CD4-positive, alpha-beta T cell treated with Interleukin-12 subunit alpha and Interleukin-12 subunit beta, for 1 hour (primary cell): ENCODE data around the gene NCEH1.
"Not testable (repeated sequence)": the region's sequence is repeated elsewhere in the genome, so short reads cannot be mapped to it uniquely, and the experiment has no call there.

ENCODE experiments used
- DNase-seq: peaks from one replicate; pipeline ENCODE4 v3.0.0-alpha.2; 2020

Gene NCEH1, protein sequence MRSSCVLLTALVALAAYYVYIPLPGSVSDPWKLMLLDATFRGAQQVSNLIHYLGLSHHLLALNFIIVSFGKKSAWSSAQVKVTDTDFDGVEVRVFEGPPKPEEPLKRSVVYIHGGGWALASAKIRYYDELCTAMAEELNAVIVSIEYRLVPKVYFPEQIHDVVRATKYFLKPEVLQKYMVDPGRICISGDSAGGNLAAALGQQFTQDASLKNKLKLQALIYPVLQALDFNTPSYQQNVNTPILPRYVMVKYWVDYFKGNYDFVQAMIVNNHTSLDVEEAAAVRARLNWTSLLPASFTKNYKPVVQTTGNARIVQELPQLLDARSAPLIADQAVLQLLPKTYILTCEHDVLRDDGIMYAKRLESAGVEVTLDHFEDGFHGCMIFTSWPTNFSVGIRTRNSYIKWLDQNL

DNA sequence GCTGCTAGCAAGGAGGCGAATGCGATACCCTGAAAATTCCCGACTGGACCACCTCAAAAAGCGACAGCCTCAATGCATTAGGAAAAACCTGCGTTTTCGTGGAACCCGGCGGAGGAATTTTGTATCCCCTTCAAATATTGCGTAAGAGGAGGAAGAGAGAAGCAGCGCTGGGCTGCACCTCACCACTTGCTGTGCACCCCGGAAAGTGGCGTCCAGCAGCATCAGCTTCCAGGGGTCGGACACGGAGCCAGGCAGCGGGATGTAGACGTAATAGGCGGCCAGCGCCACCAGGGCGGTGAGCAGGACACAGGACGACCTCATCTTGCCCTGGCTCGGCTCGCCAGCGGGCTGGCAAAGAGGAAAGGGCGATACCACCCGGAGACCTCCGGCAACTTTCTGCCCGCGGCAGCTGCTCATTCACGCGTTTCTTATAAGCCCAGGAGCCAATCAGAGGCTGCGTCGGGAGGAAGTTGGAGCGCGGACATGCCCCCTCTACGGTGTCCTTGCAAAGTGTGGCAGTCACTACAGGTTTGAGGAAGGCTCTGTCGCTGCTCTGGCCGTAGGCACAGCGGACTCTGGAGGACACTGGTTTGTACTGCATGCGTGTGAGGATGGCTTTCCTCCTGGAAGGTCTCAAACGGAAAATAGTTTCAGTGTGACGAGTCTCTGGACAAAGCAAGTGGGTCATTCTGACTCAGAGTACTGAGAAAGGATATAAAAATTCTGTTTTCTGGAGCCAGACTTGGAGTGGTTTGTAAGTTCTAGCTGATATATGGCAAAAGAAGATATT lies at the start of gene NCEH1:
TSS of gene NCEH1 (minus strand) at position 404 of the 790 bp plus-strand sequence. CDS start at position 321, 83 bp downstream.
- peak; percentile 77 for DNase-seq

DNA sequence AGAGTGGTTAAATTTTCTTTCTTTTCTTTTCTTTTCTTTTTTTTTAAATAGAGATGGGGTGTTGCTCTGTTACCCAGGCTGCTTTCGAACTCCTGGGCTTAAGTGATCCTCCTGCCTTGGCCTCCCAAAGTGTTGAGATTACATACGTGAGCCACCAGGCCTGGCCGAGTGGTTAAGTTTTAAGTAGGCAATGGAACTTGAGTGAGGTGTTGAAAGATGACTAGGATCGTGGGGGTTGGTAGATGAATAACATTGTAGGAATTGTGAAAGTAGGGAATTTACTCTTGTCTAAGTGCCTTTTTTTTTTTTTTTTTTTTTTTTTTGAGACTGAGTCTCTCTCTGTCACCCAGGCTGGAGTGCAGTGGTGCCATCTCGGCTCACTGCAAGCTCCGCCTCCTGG lies 49.5 kb upstream of the NCEH1 start:
- DNase-seq = not testable (repeated sequence)

DNA sequence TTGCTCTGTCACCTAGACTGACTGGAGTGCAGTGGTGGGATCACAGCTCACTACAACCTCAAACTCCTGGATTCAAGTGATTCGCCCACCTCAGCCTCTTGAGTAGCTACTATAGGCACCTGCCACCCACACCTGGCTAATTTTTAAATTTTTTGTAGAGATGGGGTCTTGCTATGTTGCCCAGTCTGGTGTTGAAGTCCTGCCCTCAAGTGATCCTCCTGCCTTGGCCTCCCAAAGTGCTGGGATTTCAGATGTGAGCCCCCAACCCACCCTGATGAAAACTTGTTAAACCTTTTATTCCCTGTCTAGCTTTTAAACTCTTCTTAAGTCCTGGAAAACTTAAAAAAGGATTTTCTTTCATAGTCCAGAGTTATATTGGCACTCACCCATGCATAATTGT lies 42.3 kb upstream of the NCEH1 start:
- DNase-seq = no peak

DNA sequence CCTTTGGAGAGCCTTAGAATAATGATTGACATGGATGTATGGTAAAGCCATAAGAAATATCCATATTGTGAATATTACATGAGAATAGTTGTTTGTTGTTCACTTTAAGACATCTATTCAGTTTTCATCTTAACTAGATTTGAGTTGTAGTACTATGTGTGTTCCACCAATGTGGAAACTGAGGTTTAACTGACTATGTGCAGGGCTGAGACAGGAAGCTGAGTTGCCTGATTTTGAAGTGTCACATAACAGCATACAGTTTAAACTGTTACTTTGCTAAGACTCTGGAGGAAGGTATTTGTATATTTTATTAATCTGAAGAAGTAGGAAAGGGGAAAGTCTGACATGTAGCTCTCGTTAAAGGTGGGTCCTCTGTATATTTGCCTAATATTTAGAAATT lies 41.8 kb upstream of the NCEH1 start:
- DNase-seq = peak; percentile 10

DNA sequence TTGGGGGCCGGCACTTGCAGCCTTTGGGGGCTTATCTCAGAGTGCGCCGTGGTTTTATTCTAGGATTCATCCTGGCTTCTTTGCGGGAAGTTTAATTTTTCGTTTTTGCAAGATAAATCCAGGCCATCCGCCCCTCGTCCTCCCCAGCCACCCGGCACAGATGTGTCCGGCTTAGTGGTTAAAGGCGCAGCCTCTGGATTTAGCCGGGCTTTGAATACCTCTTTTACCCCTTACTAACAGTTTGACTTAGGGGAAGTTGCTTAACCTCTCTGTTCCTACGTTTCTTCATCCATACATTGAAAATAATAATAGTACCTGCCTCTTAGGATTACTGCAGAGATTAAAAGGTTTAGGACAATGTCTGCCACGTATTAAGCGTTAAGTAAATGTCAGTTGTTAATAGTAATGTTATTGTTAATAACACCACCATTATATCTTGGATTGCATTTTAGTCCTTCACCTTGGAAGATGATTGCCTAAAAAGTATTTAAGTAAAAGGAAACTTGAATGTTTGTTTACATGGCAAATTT lies 40.4 kb upstream of the NCEH1 start:
- peak; percentile 9 for DNase-seq

DNA sequence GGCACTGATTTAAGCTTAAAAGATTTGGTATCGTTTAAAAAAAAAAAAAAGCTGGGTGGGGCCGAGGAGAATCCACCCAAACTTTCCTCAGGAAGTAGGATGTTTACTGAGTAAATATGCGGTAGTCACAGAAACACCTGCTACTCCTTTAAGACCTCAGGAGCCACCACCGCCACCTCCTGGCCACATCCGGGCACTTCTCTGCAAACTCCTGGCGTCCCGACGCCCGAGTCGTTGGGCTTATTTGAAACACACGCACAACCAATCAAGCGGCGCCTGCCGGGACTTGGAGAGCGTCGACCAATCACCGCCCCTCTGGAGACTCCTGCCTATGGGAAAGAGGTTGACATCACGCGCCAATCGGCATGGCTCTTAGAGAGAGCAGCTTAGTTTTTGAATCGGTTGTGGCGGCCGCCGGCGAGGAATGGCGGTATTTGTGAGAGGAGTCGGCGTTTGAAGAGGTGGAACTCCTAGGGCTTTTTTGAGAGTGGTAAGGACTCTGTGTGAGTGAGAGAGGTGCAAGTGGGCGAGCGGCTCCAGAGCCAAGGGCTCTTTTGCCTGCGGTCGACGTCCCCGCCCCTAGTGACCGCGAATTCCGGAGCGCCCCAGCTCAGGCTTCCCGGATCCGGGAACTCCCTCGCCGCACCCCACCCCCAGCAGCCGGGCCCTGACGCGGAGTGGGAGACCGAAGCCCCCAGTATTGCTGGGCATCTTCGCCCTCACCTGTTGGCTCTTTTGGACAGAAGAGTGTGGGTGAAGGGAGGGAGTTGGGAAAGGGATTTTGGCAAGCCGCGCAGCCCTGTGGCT lies 39.7 kb upstream of the NCEH1 start, which contains the start of gene ECT2:
TSS of gene ECT2 (plus strand) at position 359 of the 807 bp plus-strand sequence. CDS start 3,805 bp downstream, outside the sequence.
- peak; percentile 98 for DNase-seq

DNA sequence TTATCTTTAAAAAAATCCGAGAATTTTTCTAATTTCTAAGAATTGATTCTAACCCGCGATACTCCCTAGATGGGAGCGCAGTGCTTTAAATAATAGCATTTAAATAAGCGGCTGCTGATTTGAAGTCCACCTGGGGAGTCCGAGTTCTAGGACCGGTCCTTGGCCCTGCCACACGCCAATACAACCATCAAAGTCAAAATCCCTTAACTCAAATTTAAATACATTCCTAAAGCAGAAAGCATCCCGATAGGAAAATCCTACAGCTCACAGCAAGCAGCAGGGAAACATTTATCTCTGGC lies 39.2 kb upstream of the NCEH1 start:
- DNase-seq = no peak

DNA sequence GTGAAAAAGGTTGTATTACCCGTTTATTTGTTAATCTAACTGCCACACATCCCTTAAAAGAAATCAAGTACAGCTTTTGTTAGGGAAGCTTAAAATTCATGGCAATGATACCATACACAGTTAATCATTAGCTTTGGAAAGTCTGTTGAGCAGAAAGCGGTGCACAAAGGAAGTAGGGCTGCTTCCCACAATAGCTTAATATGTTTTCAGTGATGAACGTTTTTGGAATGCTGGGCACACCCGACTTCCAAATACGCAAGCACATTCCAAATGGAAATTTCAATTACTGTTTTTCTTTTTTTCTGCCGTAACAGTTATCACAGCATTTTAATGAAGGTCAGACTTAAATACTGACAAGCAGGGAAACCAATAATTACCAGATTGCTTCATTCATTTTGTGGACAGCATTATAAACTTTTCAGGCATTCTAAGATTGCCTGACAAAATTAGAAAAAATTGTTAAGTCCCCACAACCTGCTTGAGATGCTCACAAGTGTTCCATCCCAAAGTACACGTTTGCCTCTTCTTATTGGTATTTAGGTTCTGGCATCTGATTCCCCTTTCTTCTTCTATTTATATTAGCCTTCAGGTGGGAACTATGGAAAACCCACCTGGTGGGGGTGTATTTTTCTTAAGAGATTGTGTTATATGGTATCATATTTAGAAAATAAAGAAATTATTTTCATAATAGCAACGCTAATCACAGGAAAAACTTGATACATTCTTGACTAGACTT lies 38.5 kb upstream of the NCEH1 start:
- DNase-seq = no peak

DNA sequence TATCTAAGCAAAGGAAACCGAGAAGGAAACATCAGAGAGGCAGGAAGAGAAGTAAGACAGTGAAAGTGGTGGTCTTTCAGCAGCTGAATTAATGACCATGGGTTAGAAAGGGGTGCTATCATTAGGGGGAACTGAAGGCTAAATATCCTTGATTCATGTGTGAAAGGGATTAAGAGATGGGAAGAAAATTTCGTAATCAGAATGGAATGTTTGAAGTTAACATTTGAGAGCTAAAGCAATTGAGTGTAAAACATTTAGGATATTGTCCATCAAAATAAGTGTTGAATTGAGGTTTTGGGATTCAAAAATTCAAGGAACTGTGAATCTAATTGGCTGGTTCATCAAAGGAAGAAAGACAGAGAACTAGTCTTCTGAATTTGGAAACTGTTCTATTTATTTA lies 35.6 kb upstream of the NCEH1 start:
- DNase-seq = no peak

DNA sequence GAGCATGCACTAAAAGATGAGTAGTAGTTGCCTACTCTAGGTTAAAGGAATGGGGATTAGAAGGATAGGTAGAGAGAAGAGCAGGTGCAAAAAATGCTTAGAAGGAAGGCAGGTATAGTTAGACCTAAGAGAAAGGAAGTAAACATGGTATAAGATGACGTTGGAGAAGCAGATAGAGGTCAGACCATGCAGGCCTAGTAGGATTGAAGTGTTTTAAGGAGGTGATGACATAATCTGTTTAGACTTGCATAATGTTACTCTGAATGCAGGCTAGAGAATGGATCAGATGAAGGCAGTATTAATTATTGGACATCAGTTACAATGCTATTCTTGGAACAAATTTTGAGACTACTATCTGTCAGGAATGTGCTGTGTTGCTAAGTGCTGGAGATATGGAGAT lies 28.6 kb upstream of the NCEH1 start:
- no peak for DNase-seq

DNA sequence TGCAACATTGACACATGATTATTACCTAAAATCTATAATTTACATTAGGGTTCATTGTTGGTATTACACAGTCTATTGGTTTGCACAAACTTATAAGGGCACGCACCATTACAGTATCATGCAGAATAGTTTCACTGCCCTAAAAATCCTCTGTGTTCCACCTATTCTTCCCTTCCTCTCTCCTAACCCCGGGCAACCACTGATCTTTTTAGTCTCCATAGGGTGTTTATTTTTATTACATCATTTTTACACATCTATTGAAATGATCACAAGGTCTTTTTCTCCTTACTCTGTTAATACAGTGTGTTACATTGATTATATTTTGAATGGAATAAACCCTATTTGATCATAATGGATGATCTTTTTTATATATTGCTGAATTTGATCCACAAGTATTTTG lies 24.1 kb upstream of the NCEH1 start:
- no peak for DNase-seq

DNA sequence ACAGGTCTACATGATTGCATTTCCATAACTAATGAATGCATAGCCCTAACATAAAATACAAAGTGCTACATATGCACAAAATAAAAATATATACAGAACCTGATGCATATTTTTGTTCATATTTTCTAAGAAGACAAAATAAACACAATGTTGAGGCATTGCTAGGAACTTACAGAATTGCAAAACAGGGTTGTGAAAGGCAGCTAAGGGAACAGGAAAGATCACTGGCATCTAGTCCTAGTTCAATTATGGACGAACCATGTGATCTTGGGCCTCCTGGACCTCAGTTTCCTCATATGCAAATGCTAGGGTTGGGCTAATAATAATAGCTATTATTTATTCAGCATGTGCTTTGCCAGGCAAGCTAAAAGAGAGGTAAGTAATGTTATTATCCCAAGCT lies 15.5 kb upstream of the NCEH1 start:
- DNase-seq = no peak

DNA sequence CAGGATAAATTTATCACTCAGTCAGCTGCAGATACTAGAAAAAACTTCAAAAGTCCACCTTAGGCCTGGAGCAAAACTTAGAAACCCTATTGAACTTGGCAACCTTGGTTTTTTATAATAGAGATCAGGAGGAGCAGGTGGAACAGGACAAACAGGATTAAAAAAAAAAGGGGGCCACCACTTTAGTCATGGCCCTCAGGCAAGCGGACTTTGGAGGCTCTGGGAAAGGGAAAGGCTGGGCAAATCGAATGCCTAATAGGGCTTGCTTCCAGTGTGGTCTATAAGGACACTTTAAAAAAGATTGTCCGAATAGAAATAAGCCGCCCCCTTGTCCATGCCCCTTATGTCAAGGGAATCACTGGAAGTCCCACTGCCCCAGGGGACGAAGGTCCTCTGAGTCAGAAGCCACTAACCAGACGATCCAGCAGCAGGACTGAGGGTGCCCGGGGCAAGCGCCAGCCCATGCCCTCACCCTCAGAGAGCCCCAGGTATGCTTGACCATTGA lies 11.7 kb upstream of the NCEH1 start:
- not testable (repeated sequence) for DNase-seq

DNA sequence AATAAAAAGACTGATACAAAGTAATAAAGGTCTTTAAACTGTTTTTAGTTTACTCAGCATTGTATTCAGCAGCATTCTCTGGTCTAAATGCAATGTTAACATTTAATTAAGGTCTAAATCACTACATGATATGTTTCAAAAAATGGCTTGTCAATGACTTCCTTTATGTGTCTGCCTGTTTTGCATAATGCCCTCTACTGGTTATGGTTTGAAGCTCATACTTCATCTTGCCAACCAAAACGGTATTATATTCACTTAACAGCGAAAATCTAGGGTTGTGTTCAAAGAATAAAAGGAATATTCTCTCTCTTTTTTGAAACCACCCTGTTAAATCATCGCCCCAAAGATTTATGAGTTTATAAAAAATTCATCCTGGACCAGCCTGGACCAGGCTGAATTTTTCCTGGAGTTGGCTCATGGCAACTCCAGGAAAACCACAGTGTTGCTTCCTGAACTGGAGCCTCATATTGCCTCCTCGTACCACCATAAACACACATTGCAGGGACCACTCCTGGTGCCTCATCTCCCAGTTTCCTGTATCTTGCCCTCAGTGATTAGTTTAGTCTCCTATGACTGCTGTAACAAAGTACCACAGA lies 6.7 kb upstream of the NCEH1 start:
- peak; percentile 28 for DNase-seq

DNA sequence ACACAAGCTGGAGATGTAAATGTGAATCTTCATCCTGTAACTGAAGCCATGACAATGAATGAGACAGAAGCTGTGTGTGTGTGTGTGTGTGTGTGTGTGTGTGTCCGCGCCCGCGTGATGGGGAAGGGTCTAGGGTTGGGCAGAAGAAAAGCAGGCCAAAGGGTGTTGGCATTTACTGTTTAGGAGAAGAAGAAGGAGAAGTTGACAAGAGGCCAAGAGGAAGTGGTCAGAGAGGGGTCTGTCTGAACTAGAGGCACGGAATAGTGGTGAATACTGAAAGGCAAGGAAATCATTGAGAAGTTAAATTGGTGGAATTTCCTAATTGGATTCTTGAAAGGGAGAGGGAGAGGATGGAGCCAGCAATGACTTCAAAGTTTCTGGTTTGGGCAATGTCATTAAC lies 5.6 kb upstream of the NCEH1 start:
- peak; percentile 17 for DNase-seq

DNA sequence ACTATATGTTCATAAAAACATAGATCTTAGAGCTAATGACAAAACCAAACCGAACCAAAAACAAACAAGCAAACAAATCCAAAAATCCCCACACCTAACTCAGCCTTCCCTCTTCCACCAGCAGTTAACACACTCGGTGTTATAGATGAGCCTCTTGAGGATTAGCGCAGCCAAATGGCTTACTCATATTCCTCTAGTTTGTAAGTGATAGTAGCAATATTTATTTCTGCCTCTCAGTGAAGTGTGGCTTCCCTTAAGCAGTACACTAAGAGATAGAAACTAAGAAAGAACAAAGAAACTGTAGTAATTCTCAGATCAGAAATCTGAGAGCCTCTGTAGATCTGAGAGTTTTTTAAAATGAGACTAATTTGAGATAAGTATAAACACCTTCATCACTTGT lies 2.4 kb upstream of the NCEH1 start:
- no peak for DNase-seq

DNA sequence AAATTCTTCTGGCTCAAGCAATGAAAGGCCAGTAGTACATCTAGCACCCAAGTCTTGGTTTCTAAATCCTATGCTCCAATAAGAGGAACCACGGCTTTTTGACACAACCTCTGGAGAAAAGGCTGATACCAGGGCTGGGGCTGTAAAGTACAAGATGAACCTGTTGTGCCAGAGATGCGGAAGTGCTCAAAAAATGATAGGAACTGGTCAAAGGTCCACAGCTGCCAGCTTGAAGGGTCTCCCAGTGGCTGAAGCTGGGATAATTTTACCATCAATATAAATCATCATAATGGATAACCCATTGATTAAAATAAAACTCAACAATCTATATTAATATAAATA lies 558 bp upstream of the NCEH1 start:
- DNase-seq = no peak

DNA sequence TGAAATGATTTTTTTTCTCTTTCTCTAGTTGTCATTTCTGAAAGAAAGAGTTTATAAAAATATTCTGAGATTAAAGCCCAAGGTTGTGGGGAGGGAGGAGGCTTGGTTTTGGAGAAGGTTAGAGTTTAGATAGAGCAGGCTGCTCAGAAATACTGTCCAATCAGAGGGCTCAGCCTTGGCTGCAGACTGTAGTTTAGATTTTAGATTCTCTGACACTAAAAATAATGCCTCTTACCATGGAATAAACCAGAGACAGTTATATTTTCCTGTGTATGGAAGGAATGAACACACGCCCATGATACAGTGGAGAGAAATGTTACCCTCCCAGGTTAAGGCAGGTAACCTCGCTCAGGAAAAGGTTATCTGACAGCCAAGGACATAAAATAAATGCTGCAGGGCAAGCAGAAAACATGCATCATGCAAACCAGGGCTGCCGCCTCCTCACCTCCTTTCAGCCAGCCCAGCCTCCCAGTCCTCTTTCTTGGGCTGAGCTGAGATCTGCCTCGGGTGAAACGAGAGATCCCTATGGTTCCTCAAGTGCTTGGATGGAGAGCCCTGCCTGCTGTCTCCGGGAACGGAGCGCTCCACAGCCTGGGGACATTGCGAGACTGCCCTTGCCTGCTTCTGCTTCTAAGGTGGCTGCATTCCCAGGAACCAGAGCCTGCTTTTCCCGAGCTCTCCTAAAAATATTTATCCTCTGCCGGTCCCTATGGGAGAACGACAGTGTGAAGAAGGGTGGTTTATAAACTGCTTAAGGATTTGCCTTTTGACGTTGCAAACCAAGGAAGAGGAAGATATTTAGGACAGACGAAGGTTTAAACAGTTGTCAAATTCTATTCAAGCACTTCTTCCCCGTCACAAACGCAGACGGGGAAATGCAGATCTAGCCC lies 848 bp downstream of the NCEH1 start:
- no peak for DNase-seq

DNA sequence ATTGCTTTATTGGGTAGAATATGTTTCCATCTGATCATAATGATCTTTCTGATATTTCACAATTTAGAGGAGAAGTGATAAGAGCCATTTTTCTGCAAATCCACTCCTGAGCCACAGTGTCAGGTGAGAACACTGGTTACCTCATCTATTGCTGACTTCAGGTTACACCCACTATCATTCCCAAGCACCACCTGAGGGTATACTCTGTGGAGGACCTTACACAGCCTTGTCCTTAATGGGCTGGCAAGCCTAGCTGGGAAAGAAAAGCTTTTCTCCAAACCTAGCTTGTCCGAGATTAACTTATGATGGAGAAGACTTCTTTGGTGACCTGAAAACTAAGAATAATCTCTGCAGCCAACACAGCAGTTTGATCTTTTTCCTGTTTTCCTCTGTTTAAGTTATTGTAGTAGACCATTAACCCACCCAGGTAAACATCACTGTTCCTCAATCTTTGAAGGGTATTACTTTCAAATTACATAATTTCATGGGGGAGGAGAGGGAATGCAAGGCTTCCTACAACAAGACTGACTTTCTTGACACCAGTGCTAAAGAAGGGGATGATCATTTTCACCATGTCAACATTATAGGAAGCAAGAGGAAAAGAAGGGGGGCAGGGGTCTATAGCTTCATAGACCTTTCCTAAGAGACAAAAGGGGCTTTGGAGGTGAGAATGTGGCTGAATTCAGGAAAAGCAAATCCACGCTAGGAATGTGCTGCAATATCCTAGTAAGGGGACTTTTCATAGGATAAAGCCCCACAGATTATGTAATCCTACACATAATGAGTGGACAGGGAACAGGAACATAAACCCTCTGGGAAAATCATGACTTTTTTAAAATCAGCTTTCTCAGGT lies 1.7 kb downstream of the NCEH1 start:
- DNase-seq = no peak

DNA sequence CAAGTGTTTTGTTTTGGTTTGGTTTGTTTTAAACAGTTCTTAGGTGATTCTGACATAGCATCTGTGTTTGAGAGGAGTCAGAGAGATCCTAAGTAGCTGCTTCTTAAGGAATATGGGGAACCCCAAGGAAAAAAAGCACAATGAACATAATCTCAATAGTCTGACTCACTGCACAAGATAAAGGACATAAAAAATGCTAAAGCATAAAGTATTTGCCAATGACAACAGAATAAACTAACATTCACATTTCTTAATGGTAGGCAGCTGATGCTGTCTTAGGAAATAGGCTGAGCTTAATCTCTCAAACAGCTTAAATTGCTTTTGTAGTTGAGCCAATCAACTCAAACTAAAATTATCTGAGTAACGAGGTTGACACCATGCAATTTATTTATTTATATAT lies 2.9 kb downstream of the NCEH1 start:
- DNase-seq = no peak
